ENCODE data around the gene DIABLO. TPM values are rescaled to one million over a fixed set of nuclear protein-coding genes. Genes with fewer than 3 reads are reported as not detected.

The DIABLO gene
- total RNA-seq, 8 experiments from 2014 or later = 53.4 to 115 (median 88.8) TPM

DNA sequence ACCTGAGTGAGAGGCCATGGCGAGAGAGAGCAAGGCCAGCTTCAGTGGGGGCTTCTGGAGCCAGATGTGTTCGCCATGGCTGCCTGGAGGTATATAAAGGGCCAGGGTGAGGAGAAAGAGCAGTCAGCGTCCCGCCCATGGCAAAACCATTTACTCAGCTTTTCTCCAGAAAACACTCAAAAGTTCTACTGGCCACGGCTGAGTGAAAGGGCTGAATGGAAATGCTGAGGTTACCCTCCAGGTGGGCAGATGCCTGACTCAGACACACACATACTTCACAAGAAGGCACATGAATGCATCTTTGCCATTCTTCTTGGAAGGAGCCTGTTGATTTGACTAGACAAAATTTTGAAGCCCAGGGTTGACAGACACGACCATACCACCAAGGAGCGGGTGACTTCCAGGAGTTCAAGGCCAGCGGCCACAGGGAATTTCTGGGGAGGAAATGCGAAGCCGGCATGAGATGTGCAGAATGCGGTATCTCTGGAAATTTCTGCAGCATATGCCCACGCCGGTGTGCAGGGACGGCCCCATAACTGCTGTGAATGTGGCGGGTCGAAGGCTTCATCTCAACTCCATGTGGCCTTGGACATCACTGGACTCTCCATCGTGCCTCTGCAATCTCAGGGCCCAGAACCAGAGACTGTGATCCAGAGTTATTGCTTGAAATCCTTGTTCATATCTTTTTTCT lies 51.6 kb downstream of the DIABLO start, which contains the start of gene IL31:
Gene IL31 (minus strand): TSS at position 67 of the 691 bp plus-strand sequence. CDS start 49 bp downstream, at position 18.
- 40 to 100% (median 84%) methylated on average over 1 to 15 of the region's 17 CpGs; no CpG with 5 or more reads in 2 of the 10 experiments for WGBS, 10 experiments
- Histone ChIP-seq H3K4me3 (no peak within 1 kb of the TSS), H3K4me1 (replicated peaks in 1 of 2) (no peaks in the 10 kb centered on the region), H3K27ac (no peak within 1 kb of the TSS)
- no peak for ATAC-seq (replicated peaks in 6 of 8)
- in situ Hi-C loops (cut with MboI; ENCODE audit: low pct_unique_long_range_greater_than_20kb in 2 of 9, low sequenced_read_pairs in 9 of 9, unreplicated experiment in 9 of 9) = no loop called here

DNA sequence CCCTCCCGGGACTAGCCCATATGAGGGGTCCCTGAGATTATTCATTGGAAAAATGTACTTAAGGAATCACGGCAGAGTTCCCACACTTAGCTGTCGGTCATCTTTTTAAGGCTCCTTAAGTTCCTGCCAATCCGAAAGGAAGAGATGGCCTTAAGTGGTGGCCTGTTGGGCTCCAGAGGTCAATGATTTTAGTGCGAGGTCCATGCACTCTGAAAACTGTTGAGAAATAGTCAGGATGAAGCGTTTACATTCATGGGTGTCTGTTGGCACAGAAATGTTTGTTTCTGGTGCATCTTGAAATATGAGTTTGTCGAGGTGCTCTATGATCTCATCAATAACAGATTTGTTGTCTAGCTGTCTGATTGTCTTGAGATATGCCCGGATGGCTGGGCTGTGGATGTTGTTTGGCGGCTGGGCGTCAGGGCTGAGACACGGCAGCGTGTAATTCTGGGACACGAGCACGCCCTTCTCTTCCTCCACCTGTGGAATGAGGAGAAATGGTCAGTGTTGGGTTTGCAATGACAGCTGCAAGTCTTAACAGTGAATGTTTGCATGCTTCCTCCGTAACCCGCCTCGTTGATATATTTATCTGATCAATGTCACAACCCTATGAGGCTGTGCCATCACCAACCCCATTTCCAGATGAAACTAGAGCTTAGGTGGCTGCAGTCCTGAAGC lies 53.5 kb downstream of the DIABLO start:
- H3K4me3 ChIP-seq = no peak overlapping the region
- in situ Hi-C loops (cut with MboI; ENCODE audit: low pct_unique_long_range_greater_than_20kb in 2 of 9, low sequenced_read_pairs in 9 of 9, unreplicated experiment in 9 of 9) = no loop called here
- no peak overlapping the region for H3K27ac ChIP-seq
- H3K4me1 ChIP-seq (replicated peaks in 1 of 2) = peaks cover 0 to under 1% of the 10 kb centered on the region in 2 donors
- no peak for ATAC-seq (replicated peaks in 6 of 8)
- WGBS, 10 experiments = 40 to 88% (median 82%) methylated on average over 3 to 11 of the region's 17 CpGs; no CpG with 5 or more reads in 2 of the 10 experiments

- peaks cover 5 to 8% of the 10 kb centered on the region in 2 donors for H3K4me1 ChIP-seq (replicated peaks in 1 of 2)
- H3K4me3 ChIP-seq = no peak overlapping the region
- ATAC-seq (replicated peaks in 6 of 8) = no peak
- no peak overlapping the region for H3K27ac ChIP-seq
- in situ Hi-C loops (cut with MboI; ENCODE audit: low pct_unique_long_range_greater_than_20kb in 2 of 9, low sequenced_read_pairs in 9 of 9, unreplicated experiment in 9 of 9) = no loop called here
- 22 to 100% (median 91%) methylated on average over 1 to 4 of the region's 5 CpGs; no CpG with 5 or more reads in 2 of the 10 experiments for WGBS, 10 experiments
Measured at GRCh38 chr12:122171399-122171798, 54.5 kb downstream of the DIABLO start.

DNA sequence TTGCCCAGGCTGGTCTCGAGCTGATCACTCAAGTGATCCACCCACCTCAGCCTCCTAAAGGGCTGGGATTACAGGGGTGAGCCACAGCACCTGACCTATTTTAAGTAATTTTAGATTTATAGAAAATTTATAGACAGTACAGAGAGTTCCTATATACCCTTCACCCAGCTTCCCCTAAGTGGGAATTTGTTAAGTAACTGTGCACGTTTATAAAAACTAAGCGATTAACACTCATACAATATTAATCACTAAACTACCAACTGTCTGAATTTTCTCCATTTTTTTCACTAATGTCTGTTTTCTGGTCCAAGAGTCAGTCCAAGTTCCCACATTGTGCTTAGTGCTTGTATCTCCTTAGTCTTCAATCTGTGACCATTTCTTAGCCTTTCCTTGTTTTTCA lies 57.4 kb downstream of the DIABLO start:
- ATAC-seq (replicated peaks in 6 of 8) = no peak
- Histone ChIP-seq H3K4me3 (no peak overlapping the region), H3K27ac (no peak overlapping the region), H3K4me1 (replicated peaks in 1 of 2) (peaks cover 5 to 9% of the 10 kb centered on the region in 2 donors)
- WGBS, 10 experiments = 33 to 100% (median 74%) methylated on average over 1 to 3 of the region's 3 CpGs; no CpG with 5 or more reads in 3 of the 10 experiments
- in situ Hi-C loops (cut with MboI; ENCODE audit: low pct_unique_long_range_greater_than_20kb in 2 of 9, low sequenced_read_pairs in 9 of 9, unreplicated experiment in 9 of 9) = no loop called here

GRCh38 chr12:122167356-122167925 lies 58.4 kb downstream of the DIABLO start:
- ATAC-seq (replicated peaks in 6 of 8) = no peak
- 50 to 96% (median 88%) methylated on average over 2 to 10 of the region's 10 CpGs; no CpG with 5 or more reads in 1 of the 10 experiments for WGBS, 10 experiments
- Histone ChIP-seq H3K27ac (no peak overlapping the region), H3K4me1 (replicated peaks in 1 of 2) (peaks cover 5 to 9% of the 10 kb centered on the region in 2 donors), H3K4me3 (no peak overlapping the region)
- in situ Hi-C loops (cut with MboI; ENCODE audit: low pct_unique_long_range_greater_than_20kb in 2 of 9, low sequenced_read_pairs in 9 of 9, unreplicated experiment in 9 of 9) = no loop called here

GRCh38 chr12:122166422-122167349 lies 59.2 kb downstream of the DIABLO start:
- Histone ChIP-seq H3K27ac (no peak overlapping the region), H3K4me1 (replicated peaks in 1 of 2) (peaks cover 5 to 9% of the 10 kb centered on the region in 2 donors), H3K4me3 (no peak overlapping the region)
- peak in 5 of 8 experiments; percentile 97 to 98 (median 98) for ATAC-seq (replicated peaks in 6 of 8)
- in situ Hi-C loops (cut with MboI; ENCODE audit: low pct_unique_long_range_greater_than_20kb in 2 of 9, low sequenced_read_pairs in 9 of 9, unreplicated experiment in 9 of 9) = no loop called here
- WGBS, 10 experiments = 50 to 100% (median 70%) methylated on average over 2 to 14 of the region's 22 CpGs; no CpG with 5 or more reads in 1 of the 10 experiments

DNA sequence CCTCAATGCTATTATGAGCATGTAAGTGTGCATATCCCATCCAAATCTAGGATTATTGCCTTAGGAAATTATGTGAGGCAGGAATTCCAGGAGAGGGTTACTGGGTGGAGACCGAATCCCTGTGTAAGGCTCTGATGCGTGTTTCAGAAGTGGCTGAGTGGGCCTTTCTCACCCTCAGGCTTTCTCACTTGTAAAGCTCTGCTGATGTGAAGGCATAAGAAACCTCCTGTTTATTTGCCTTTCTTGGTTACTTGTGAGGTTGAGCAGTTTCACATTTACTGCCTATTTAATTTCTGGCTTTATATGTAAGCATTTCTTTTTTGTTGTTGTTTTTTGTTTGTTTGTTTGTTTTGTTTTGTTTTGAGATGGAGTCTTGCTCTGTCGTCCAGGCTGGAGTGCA lies 62.9 kb downstream of the DIABLO start:
- Histone ChIP-seq H3K4me3 (no peak overlapping the region), H3K27ac (no peak overlapping the region), H3K4me1 (replicated peaks in 1 of 2) (peaks cover 5 to 9% of the 10 kb centered on the region in 2 donors)
- 0 to 100% (median 78%) methylated on average over 1 to 3 of the region's 3 CpGs; no CpG with 5 or more reads in 1 of the 10 experiments for WGBS, 10 experiments
- ATAC-seq (replicated peaks in 6 of 8) = peak in 1 of 8 experiments; percentile 87
- in situ Hi-C loops (cut with MboI; ENCODE audit: low pct_unique_long_range_greater_than_20kb in 2 of 9, low sequenced_read_pairs in 9 of 9, unreplicated experiment in 9 of 9) = no loop called here

GRCh38 chr12:122161682-122162081 lies 64.2 kb downstream of the DIABLO start:
- 36 to 100% (median 77%) methylated on average over 1 to 7 of the region's 8 CpGs; no CpG with 5 or more reads in 4 of the 10 experiments for WGBS, 10 experiments
- in situ Hi-C loops (cut with MboI; ENCODE audit: low pct_unique_long_range_greater_than_20kb in 2 of 9, low sequenced_read_pairs in 9 of 9, unreplicated experiment in 9 of 9) = no loop called here
- no peak overlapping the region for H3K4me3 ChIP-seq
- no peak overlapping the region for H3K27ac ChIP-seq
- ATAC-seq (replicated peaks in 6 of 8) = no peak
- H3K4me1 ChIP-seq (replicated peaks in 1 of 2) = peaks cover 0 to 4% of the 10 kb centered on the region in 2 donors

GRCh38 chr12:122160761-122161160 lies 65.1 kb downstream of the DIABLO start:
- 25 to 60% (median 40%) methylated on average over 1 to 4 of the region's 11 CpGs; no CpG with 5 or more reads in 5 of the 10 experiments for WGBS, 10 experiments
- H3K4me1 ChIP-seq (replicated peaks in 1 of 2) = no peaks in the 10 kb centered on the region
- ATAC-seq (replicated peaks in 6 of 8) = no peak
- H3K4me3 ChIP-seq = no peak overlapping the region
- no peak overlapping the region for H3K27ac ChIP-seq
- in situ Hi-C loops (cut with MboI; ENCODE audit: low pct_unique_long_range_greater_than_20kb in 2 of 9, low sequenced_read_pairs in 9 of 9, unreplicated experiment in 9 of 9) = no loop called here

- 0 to 81% (median 76%) methylated on average over 1 to 4 of the region's 4 CpGs; no CpG with 5 or more reads in 2 of the 10 experiments for WGBS, 10 experiments
- no peak overlapping the region for H3K4me3 ChIP-seq
- H3K4me1 ChIP-seq (replicated peaks in 1 of 2) = no peaks in the 10 kb centered on the region
- no peak for ATAC-seq (replicated peaks in 6 of 8)
- in situ Hi-C loops (cut with MboI; ENCODE audit: low pct_unique_long_range_greater_than_20kb in 2 of 9, low sequenced_read_pairs in 9 of 9, unreplicated experiment in 9 of 9) = no loop called here
- no peak overlapping the region for H3K27ac ChIP-seq
Measured at GRCh38 chr12:122159882-122160281, 66.0 kb downstream of the DIABLO start.

DNA sequence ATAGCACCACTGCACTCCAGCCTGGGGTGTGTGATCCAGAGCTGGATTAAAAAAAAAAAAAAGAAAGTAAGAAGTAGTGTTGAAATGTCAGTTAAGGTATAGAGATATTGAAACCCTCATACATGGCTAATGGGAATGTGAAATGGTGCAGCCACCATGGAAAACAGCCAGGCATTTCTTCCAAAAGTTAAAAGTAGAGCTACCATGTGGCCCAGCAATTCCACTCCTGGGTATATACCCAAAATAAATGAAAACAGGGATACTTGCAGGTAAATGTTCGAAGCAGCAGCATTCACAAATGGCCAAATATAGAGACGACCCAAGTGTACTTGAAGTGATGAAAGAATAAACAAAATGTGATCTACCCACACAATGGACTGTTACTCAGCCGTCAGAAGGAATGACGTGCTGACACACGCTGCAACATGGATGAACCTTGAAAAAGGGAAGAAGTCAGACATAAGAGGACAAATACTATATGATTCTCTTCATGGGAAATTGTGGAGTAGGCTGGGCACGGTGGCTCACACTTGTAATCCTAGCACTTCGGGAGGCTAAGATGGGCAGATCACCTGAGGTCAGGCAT lies 67.1 kb downstream of the DIABLO start:
- no peaks in the 10 kb centered on the region for H3K4me1 ChIP-seq (replicated peaks in 1 of 2)
- in situ Hi-C loops (cut with MboI; ENCODE audit: low pct_unique_long_range_greater_than_20kb in 2 of 9, low sequenced_read_pairs in 9 of 9, unreplicated experiment in 9 of 9) = no loop called here
- ATAC-seq (replicated peaks in 6 of 8) = no peak
- 17 to 90% (median 68%) methylated on average over 1 to 7 of the region's 7 CpGs for WGBS, 10 experiments
- no peak overlapping the region for H3K4me3 ChIP-seq
- no peak overlapping the region for H3K27ac ChIP-seq
